AG04450 (cell line): Measurements from ENCODE around the gene ARHGAP15. TPM values are rescaled to one million over a fixed set of nuclear protein-coding genes. Genes with fewer than 3 reads are reported as not detected.

ENCODE experiments used
- CTCF ChIA-PET: fragments of 300-600, 350-600 bp; formaldehyde crosslinking; extraction: SDS; loops from one replicate; lab custom pipeline; 2022; ENCODE audit warnings: antibody characterized with exemption, inconsistent platforms; lab: Charles Lee
- POLR2A ChIA-PET: fragments of 350-600 bp; formaldehyde crosslinking; extraction: SDS; loops from one replicate; lab custom pipeline; 2021; ENCODE audit warnings: antibody characterized with exemption, inconsistent platforms; lab: Yijun Ruan, JAX
- DNase-seq: peaks from one replicate; pipeline ENCODE4 v3.0.0-alpha.2; 2011; ENCODE audit warnings: low read depth, low spot score
- H3K27ac ChIP-seq: one replicate; pipeline ENCODE4 v1.5.1; 2012; ENCODE audit warnings: low read depth, low read length, control low read depth
- H3K27me3 ChIP-seq: one replicate; pipeline ENCODE4 v1.6.0; 2012; ENCODE audit warnings: low read length; ENCODE audit not compliant: control insufficient read depth, insufficient read depth
- H3K4me3 ChIP-seq: 2 replicates; pipeline ENCODE4 v1.5.1; 2011; ENCODE audit warnings: mild to moderate bottlenecking, low read depth, low read length, control low read depth
- H3K9me3 ChIP-seq: 2 replicates; pipeline ENCODE4 v1.5.1; 2012; ENCODE audit warnings: low read length; ENCODE audit not compliant: control insufficient read depth, insufficient read depth
- polyA plus RNA-seq: library from polyadenylated mRNA; depleted of rRNA; stranded (reverse); fragments of >200 nt; gene quantifications from 2 replicates; pipeline ENCODE4 v1.2.3, GENCODE V29; 2011
- TF ChIP-seq, protein P1 (sequence below): IDR thresholded peaks from 2 replicates; pipeline ENCODE4 v1.5.1; 2011; ENCODE audit warnings: low read depth, low read length, control low read depth, inconsistent platforms

Gene ARHGAP15
- polyA plus RNA-seq, 1 experiment: not detected

DNA sequence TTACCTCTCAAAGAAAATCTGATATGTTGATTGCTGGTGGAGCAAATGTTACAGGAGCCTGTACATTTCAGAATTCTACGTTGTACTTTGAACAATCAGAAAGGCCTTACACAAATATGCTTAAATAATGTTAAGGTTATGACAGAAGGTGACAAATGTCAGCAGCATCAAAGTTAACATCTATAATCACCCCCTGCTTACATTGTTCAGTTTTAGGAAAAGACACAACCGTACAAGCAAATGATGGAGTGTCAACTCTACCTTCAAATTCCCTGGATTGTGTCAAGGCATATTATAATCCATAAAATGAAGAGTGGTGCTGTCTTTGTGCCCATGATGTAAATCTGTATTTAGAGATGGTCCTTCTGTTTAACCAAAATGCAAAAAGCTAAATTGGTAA is 465.5 kb downstream of the ARHGAP15 start:
- Histone ChIP-seq H3K9me3 (no peaks in the 10 kb centered on the region), H3K4me3 (no peak overlapping the region), H3K27me3 (no peaks in the 10 kb centered on the region), H3K27ac (no peak overlapping the region)
- TF ChIP-seq, protein P1, sequence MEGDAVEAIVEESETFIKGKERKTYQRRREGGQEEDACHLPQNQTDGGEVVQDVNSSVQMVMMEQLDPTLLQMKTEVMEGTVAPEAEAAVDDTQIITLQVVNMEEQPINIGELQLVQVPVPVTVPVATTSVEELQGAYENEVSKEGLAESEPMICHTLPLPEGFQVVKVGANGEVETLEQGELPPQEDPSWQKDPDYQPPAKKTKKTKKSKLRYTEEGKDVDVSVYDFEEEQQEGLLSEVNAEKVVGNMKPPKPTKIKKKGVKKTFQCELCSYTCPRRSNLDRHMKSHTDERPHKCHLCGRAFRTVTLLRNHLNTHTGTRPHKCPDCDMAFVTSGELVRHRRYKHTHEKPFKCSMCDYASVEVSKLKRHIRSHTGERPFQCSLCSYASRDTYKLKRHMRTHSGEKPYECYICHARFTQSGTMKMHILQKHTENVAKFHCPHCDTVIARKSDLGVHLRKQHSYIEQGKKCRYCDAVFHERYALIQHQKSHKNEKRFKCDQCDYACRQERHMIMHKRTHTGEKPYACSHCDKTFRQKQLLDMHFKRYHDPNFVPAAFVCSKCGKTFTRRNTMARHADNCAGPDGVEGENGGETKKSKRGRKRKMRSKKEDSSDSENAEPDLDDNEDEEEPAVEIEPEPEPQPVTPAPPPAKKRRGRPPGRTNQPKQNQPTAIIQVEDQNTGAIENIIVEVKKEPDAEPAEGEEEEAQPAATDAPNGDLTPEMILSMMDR: no peak
- ChIA-PET POLR2A (no interaction called here), CTCF (no interaction called here)
- no peak for DNase-seq

DNA sequence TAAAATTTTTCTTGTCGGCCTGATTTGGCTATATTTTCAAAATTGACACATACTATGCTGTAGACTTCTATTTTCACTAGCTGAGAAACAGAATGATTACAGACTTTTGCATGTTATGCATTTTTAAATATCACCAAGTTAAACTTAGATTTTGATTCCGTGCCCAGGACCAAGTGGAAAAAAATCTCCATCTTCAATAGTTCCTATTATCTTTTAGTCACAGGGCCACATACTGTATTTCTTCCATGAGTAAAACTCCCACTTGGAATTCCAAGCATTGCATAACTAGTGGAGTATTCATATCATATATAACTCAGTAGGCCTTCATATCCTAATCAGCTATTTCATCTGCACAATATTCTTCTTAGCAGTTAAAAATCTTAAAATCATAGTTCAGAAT is 470.9 kb downstream of the ARHGAP15 start:
- no peak overlapping the region for H3K27ac ChIP-seq
- DNase-seq: no peak
- no peaks in the 10 kb centered on the region for H3K9me3 ChIP-seq
- H3K4me3 ChIP-seq: no peak overlapping the region
- H3K27me3 ChIP-seq: no peaks in the 10 kb centered on the region
- ChIA-PET POLR2A (no interaction called here), CTCF (interaction anchor here (1.2 kb wide), 1 partner anchor 10 kb away, joined by 3 read pairs; no protein-coding TSS in a partner anchor)
- TF ChIP-seq, protein P1: no peak

DNA sequence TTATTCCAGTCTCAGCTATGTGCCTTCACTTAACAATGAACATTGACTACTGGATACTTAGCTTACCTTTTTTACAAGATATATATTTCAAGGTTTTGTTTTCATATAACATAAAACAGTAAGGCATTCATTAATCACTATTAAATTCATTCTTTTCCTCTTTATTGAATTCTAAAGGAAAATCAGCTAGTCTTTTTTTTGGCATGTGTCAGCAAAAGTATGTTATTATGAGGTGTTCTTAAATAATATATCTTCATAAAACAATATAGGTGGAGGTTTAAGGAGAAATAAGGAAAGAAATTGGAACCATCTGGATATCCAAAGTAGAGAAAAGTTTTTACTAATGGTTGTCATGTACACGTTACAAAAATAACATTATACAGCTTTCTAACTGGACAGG is 472.6 kb downstream of the ARHGAP15 start:
- TF ChIP-seq, protein P1: no peak
- H3K4me3 ChIP-seq: no peak overlapping the region
- DNase-seq: no peak
- H3K27me3 ChIP-seq: no peaks in the 10 kb centered on the region
- ChIA-PET POLR2A (no interaction called here), CTCF (no interaction called here)
- no peaks in the 10 kb centered on the region for H3K9me3 ChIP-seq
- no peak overlapping the region for H3K27ac ChIP-seq

DNA sequence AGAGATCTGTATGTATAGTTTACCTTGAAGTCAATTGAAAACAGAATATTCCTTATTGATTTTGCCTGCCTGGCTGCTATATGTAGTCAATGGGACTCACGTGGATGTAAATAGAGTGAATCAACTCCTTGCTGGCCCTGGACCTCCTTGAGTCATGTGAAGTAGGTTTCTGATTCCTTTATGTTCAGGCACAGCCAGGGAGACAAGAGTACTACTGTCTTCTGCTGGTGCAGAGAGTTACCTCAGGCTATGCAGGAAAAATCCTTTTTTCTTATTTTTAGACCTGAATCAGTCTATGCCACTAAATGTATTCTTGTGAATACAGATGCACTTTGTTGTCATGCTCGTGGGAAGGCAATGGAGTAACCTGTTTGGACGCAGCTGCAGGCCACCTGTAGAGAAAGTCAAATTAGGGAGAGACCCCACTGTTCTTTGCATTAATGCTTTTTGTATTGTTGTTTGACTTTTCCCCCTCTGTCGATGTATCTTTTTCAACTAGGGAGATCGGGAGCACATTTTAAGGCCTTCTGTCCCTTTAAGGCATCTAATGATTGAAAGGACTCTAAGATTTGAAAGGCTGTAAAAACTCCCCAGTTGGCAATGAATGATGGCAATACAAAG is 473.9 kb downstream of the ARHGAP15 start:
- Histone ChIP-seq H3K4me3 (no peak overlapping the region), H3K27ac (no peak overlapping the region), H3K27me3 (no peaks in the 10 kb centered on the region), H3K9me3 (no peaks in the 10 kb centered on the region)
- TF ChIP-seq, protein P1: no peak
- ChIA-PET CTCF (no interaction called here), POLR2A (no interaction called here)
- DNase-seq: no peak

DNA sequence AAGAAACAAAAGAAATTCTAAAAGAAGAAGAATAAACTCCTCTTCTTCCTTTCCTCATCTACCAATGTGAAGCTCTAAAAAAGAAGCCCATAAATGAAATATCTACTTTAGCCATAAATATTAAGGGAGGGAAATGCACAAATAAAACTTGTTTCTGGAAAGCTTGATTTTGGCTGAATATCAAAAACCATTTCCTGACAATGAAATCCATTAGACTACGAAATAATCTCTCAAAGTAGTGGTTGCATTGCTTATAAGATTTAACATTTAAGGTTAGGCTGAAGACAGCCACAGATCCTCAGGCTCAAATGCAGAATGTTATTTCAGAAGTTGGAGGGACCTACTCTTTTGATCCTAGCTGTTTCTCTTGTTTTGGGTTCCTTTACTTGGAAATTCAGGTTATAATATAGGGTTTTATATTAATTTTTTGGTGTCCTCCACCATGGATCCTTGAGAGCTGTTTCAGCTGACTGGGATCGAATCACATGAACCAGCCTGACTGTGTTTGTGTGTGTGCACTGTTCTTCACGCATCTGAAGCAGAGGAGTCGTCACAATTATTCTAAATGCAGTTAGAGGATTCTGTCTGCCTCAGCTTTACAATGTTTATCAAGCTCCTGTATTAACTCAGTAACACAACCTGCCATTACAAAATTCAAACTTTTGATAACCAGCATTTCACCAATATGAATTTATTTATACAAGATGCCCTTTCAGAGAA is 474.8 kb downstream of the ARHGAP15 start:
- ChIA-PET POLR2A (no interaction called here), CTCF (no interaction called here)
- Histone ChIP-seq H3K27me3 (no peaks in the 10 kb centered on the region), H3K27ac (no peak overlapping the region), H3K4me3 (no peak overlapping the region), H3K9me3 (no peaks in the 10 kb centered on the region)
- TF ChIP-seq, protein P1: no peak
- no peak for DNase-seq
